AG09319 (cell line): ENCODE data around the gene GULP1.

Source experiments
- DNase-seq: peaks from one replicate; pipeline ENCODE4 v3.0.0-alpha.2; 2010; ENCODE audit warnings: low read depth; ENCODE audit errors: extremely low read depth
- CTCF ChIP-seq: IDR thresholded peaks from 2 replicates; pipeline ENCODE4 v1.5.1; 2011; ENCODE audit warnings: low read depth, mild to moderate bottlenecking, inconsistent platforms, low read length, moderate library complexity

The GULP1 gene

DNA sequence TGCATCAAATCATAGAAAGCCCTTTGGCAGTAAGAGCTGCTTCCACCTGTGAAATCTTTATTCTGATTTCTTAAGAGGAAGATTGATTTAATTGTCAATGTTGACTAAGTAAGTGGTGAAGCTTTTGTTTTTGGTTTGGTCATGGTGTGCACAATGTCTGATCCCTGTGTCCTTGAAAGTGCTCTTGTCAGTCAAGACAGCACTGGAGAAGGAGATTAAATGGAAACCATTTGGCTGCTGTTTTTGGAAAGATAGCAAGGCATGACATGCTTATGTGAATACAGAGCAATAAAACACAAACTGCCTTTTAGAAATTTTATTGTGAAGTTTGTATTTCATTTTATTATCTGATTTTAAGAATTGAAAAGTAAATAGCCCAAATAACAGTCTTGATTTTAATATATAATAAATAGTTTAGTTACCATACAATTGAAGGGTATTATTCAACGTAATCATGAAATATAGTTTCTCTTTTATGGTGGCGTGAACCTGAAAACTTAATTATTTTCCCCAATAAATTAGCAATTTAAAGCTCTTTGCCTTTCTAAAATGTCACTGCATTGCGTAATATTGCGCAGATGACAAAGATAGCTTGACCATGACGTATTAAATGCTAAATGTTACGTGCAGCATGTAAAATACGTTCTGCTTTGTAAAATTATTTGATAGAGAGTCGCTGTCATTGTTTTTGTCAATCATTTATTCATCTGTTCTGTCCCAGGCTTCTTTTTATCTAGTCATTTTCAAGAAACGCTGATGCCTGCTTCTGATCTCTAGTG, 69.0 kb downstream of the GULP1 start:
- no peak for TF ChIP-seq CTCF
- DNase-seq: no peak

DNA sequence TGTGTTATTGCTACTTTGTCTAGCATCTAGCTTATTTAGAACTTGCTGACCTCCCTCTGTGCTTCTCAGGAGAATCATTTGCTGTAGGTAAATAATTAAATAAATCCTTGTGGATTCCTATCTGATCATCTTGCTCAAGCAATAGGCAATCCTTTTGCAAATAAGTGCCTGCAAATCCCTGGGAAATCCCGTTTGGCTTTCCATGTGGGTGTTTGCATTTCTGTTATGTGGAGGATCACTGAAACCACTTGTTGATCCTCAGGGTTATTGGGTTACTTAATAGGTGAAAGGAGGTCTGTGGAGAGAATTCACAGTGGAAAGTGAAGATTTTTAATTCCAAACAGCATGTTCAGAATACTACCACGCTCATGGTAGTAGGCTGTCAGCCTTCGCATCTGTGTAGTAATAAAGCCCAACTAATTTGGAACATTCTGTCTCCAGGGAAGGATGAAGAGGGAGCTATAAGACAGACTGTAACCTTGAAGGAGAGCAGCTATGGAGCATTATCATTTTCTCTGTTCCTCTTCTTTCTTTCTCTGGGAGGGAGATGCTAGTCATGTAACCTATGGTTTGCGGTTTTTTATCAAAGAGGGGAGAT, 72.5 kb downstream of the GULP1 start:
- no peak for TF ChIP-seq CTCF
- no peak for DNase-seq

- TF ChIP-seq CTCF: no peak
- no peak for DNase-seq
Measured at GRCh38 chr2:188365058-188365641, 73.5 kb downstream of the GULP1 start.

GRCh38 chr2:188367164-188367563, 75.5 kb downstream of the GULP1 start:
- no peak for TF ChIP-seq CTCF
- DNase-seq: no peak

DNA sequence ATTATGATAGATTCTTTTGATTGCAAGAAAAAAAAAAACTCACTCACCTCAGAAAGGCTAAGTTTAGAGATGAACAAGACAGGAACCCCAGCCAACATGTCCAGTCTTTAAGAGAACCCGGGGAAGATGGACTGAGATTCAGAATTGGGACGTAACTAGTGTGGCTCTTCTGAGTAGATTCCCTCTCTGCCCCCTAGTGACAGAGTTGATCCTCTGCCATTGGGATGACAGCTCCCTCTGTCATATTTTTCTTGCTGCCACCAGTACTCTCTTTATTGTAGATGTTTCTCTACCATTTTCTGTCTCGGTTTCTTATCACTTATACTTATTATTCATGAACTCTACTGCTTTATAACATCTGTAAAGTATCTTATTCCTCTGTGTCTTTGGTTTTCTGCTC, 77.7 kb downstream of the GULP1 start:
- DNase-seq: no peak
- peak; percentile 62 for TF ChIP-seq CTCF

GRCh38 chr2:188378371-188378950, 86.8 kb downstream of the GULP1 start:
- DNase-seq: no peak
- TF ChIP-seq CTCF: no peak

GRCh38 chr2:188379748-188380147, 88.1 kb downstream of the GULP1 start:
- no peak for TF ChIP-seq CTCF
- DNase-seq: no peak
